Cardiac muscle cell (in vitro differentiated cells and primary cell): ENCODE results near the gene AP4E1. TPM values are rescaled to one million over a fixed set of nuclear protein-coding genes. Genes with fewer than 3 reads are reported as not detected.
"Not testable (repeated sequence)": the region's sequence is repeated elsewhere in the genome, so short reads cannot be mapped to it uniquely, and the experiment has no call there.

Source experiments
- DNase-seq, 2 donors: peaks; one replicate each; pipeline versions ENCODE4 v3.0.0 to v3.0.0-alpha.2; 2010 to 2017; ENCODE audit warnings: low read depth in 1 of 2, low spot score in 1 of 2
- H3K27ac ChIP-seq: fragments of 200-600 bp; sonication (generic); 2 replicates; pipeline ENCODE4 v1.5.1; 2016
- H3K27me3 ChIP-seq: fragments of 200-600 bp; sonication (generic); 2 replicates; pipeline ENCODE4 v1.6.0; 2016; ENCODE audit warnings: control low read depth
- H3K36me3 ChIP-seq: fragments of 200-600 bp; sonication (generic); 2 replicates; pipeline ENCODE4 v1.5.1; 2016; ENCODE audit warnings: control low read depth
- H3K4me1 ChIP-seq: fragments of 200-600 bp; sonication (generic); 2 replicates; pipeline ENCODE4 v1.8.1; 2017; ENCODE audit warnings: low read depth, mild to moderate bottlenecking, mixed run types
- H3K4me3 ChIP-seq: fragments of 200-600 bp; sonication (generic); 2 replicates; pipeline ENCODE4 v1.5.1; 2016; ENCODE audit warnings: mild to moderate bottlenecking
- H3K9me3 ChIP-seq: fragments of 200-600 bp; sonication (generic); 2 replicates; pipeline ENCODE4 v1.5.1; 2017; ENCODE audit warnings: low read depth, mild to moderate bottlenecking, control low read depth
- CTCF ChIP-seq: IDR thresholded peaks from 2 replicates; pipeline ENCODE4 v1.5.1; 2012; ENCODE audit warnings: low read depth, mild to moderate bottlenecking, low read length
- polyA plus RNA-seq: library from polyadenylated mRNA; unstranded; fragments of >200 nt; fragmentation: Nextera tagmentation; extraction: Ambion mirVana; gene quantifications from 2 replicates; pipeline ENCODE4 v1.2.1, GENCODE V29; 2016
- total RNA-seq: library from RNA; depleted of rRNA; stranded (reverse); fragments of >200 nt; gene quantifications from 2 replicates; pipeline ENCODE4 v1.2.3, GENCODE V29; 2016

Gene AP4E1
- total and polyA plus RNA-seq, 2 experiments from 2014 or later, result 6.1 to 7.3 TPM

GRCh38 chr15:50938525-50938924 is 30.0 kb downstream of the AP4E1 start:
- Histone ChIP-seq H3K27ac (no peak overlapping the region), H3K9me3 (no peaks in the 10 kb centered on the region), H3K4me3 (no peak overlapping the region), H3K27me3 (no peaks in the 10 kb centered on the region), H3K4me1 (peaks cover 9% of the 10 kb centered on the region), H3K36me3 (peaks cover 5% of the 10 kb centered on the region)
- no peak for DNase-seq
- no peak for TF ChIP-seq CTCF

GRCh38 chr15:50939911-50940310 is 31.4 kb downstream of the AP4E1 start:
- Histone ChIP-seq H3K4me3 (no peak overlapping the region), H3K4me1 (peaks cover 9% of the 10 kb centered on the region), H3K27ac (peak overlapping the region; percentile 62), H3K27me3 (no peaks in the 10 kb centered on the region), H3K36me3 (peaks cover 4% of the 10 kb centered on the region), H3K9me3 (no peaks in the 10 kb centered on the region)
- no peak for TF ChIP-seq CTCF
- DNase-seq, result peak in 1 of 2 donors; percentile 45

- Histone ChIP-seq H3K27ac (no peak overlapping the region), H3K4me1 (peaks cover 9% of the 10 kb centered on the region), H3K27me3 (no peaks in the 10 kb centered on the region), H3K4me3 (no peak overlapping the region), H3K9me3 (no peaks in the 10 kb centered on the region), H3K36me3 (peaks cover 4% of the 10 kb centered on the region)
- DNase-seq, result peak in 1 of 2 donors; percentile 42
- TF ChIP-seq CTCF, result no peak
These were observed 32.0 kb downstream of the AP4E1 start for GRCh38 chr15:50940506-50940905.

- H3K4me3 ChIP-seq, result no peak overlapping the region
- no peaks in the 10 kb centered on the region for H3K9me3 ChIP-seq
- no peak overlapping the region for H3K27ac ChIP-seq
- peak in 1 of 2 donors; percentile 8 for DNase-seq
- no peak for TF ChIP-seq CTCF
- H3K4me1 ChIP-seq, result peaks cover 9% of the 10 kb centered on the region
- H3K27me3 ChIP-seq, result no peaks in the 10 kb centered on the region
- H3K36me3 ChIP-seq, result peaks cover 4% of the 10 kb centered on the region
These were observed 35.2 kb downstream of the AP4E1 start for GRCh38 chr15:50943638-50944037.

GRCh38 chr15:50944672-50945071 is 36.2 kb downstream of the AP4E1 start:
- H3K9me3 ChIP-seq, result no peaks in the 10 kb centered on the region
- H3K27me3 ChIP-seq, result no peaks in the 10 kb centered on the region
- H3K4me1 ChIP-seq, result peaks cover 6% of the 10 kb centered on the region
- H3K27ac ChIP-seq, result no peak overlapping the region
- no peak overlapping the region for H3K4me3 ChIP-seq
- no peak for DNase-seq
- TF ChIP-seq CTCF, result no peak
- peaks cover 5% of the 10 kb centered on the region for H3K36me3 ChIP-seq

GRCh38 chr15:50945725-50946124 is 37.2 kb downstream of the AP4E1 start:
- TF ChIP-seq CTCF, result no peak
- peaks cover 14% of the 10 kb centered on the region for H3K36me3 ChIP-seq

GRCh38 chr15:50950745-50951144 is 42.3 kb downstream of the AP4E1 start:
- not testable (repeated sequence) for H3K27ac ChIP-seq, H3K4me1 ChIP-seq, H3K4me3 ChIP-seq, H3K27me3 ChIP-seq, H3K9me3 ChIP-seq, DNase-seq
- H3K36me3 ChIP-seq, result peaks cover 26% of the 10 kb centered on the region

More at GRCh38 chr15:50945725-50946124, 37.2 kb downstream of the AP4E1 start:
- no peak overlapping the region for H3K27ac ChIP-seq
- H3K27me3 ChIP-seq, result no peaks in the 10 kb centered on the region
- H3K4me1 ChIP-seq, result no peaks in the 10 kb centered on the region
- no peak overlapping the region for H3K4me3 ChIP-seq
- peak in 1 of 2 donors; percentile 32 for DNase-seq
- H3K9me3 ChIP-seq, result no peaks in the 10 kb centered on the region
